NCI-H524 treated with DMSO at 0.1 percent for 48 hours (cell line): ENCODE measurements around the gene SENP7.
"Not testable (repeated sequence)": the region's sequence is repeated elsewhere in the genome, so short reads cannot be mapped to it uniquely, and the experiment has no call there.

Experiments used
- DNase-seq: peaks from one replicate; lab custom pipeline; 2025; lab: John Stamatoyannopoulos, UW

The SENP7 gene, protein sequence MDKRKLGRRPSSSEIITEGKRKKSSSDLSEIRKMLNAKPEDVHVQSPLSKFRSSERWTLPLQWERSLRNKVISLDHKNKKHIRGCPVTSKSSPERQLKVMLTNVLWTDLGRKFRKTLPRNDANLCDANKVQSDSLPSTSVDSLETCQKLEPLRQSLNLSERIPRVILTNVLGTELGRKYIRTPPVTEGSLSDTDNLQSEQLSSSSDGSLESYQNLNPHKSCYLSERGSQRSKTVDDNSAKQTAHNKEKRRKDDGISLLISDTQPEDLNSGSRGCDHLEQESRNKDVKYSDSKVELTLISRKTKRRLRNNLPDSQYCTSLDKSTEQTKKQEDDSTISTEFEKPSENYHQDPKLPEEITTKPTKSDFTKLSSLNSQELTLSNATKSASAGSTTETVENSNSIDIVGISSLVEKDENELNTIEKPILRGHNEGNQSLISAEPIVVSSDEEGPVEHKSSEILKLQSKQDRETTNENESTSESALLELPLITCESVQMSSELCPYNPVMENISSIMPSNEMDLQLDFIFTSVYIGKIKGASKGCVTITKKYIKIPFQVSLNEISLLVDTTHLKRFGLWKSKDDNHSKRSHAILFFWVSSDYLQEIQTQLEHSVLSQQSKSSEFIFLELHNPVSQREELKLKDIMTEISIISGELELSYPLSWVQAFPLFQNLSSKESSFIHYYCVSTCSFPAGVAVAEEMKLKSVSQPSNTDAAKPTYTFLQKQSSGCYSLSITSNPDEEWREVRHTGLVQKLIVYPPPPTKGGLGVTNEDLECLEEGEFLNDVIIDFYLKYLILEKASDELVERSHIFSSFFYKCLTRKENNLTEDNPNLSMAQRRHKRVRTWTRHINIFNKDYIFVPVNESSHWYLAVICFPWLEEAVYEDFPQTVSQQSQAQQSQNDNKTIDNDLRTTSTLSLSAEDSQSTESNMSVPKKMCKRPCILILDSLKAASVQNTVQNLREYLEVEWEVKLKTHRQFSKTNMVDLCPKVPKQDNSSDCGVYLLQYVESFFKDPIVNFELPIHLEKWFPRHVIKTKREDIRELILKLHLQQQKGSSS

DNA sequence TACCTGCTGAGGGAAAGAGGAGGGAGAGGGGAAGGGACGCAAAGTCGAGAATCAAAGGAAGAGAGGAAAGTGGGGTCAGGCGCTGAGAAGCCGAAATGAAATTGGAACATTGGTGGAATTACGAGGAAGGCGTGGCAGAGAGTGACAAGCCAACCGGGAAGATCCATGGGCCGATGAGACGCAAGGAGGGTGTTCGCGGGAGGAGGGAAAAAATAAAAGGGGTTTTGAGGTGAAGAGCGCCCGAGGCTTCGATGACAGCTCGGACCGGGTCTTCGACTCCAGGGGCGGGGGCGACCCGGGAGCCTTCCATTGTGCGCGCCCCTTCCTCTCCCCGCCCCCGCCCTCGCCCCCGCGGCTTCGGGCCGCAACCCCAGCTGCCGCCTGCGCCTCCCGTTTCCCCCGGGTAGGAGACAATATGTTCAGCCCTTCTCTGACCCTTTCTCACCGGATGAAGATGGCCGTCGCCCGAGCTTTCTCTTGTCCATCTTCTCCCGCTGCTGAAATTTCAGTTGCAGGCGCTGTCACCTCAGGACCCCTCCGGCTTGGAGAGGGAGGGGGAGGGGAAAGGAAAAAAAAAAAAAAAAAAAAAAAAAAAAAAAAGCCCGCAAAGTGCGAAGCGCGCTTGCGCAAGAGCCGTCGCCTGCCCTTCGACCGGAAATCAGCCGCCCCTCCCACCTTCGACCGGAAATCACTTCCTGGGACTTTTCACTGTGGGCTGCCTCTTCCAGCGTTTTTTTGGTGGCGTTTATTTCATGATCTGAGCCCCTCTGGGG lies at the start of gene SENP7:
Gene SENP7, minus strand, starts transcription at position 567 of the 773 bp plus-strand sequence. Its CDS starts 82 bp downstream, at position 485.
- peak; percentile 49 for DNase-seq

DNA sequence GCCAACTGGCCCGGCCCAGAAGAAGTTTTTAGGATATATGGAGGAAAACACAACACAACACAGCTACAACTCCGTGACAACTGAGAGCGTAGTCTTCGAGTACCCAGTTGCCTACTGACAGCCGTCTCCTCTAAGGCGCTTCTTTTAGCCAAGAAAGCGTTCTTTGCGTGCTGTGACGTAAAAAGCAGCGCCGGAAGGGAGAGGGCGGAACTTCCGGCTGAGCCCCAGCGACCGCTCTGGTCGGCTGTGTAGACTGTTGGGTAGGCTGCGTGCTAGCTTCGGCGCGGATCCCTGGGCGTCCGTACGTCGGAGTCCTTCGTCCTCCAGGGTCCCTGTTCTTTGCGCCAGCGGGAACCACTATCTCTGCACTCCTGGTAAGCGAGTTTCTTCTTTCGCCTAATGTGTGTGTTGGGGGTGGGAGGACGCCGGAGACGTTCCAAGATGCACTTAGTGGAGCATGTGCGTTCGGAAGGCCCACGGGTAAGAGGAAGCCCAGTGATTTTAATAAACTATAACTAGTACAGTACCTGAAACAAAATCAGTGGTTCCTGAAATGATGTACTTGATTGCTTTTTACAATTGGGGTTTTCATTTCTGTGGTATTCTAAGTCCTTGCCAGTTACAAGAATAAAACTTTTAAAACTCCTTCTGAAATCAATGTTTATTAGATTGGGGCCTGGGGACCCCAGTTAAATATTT lies 48.8 kb upstream of the SENP7 start, which contains the start of gene TRMT10C:
Gene TRMT10C, plus strand, starts transcription at position 239 of the 699 bp plus-strand sequence. CDS start 2,914 bp downstream, outside the sequence.
- DNase-seq, result peak; percentile 83

GRCh38 chr3:101556064-101556463 lies 43.1 kb upstream of the SENP7 start:
- DNase-seq, result no peak

GRCh38 chr3:101553381-101553780 lies 40.4 kb upstream of the SENP7 start:
- not testable (repeated sequence) for DNase-seq

DNA sequence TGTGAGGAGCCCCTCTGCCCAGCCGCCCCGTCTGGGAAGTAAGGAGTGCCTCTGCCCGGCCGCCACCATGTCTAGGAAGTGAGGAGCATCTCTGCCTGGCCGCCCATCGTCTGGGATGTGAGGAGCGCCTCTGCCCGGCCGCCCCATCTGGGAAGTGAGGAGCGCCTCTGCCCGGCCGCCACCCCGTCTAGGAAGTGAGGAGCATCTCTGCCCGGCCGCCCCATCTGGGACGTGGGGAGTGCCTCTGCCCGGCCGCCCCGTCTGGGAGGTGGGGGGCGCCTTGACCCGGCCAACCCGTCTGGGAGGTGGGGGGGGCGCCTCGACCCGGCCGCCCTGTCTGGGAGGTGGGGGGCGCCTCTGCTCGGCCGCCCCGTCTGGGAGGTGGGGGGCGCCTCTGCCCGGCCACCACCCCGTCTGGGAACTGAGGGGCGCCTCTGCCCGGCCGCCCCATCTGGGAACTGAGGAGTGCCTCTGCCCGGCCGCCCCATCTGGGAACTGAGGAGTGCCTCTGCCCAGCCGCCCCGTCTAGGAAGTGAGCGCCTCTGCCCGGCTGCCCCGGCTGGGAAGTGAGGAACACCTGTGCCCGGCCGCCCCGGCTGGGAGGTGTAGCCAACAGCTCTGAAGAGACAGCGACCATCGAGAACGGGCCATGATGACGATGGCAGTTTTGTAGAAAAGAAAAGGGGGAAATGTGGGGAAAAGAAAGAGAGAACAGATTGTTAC lies 38.5 kb upstream of the SENP7 start:
- not testable (repeated sequence) for DNase-seq

DNA sequence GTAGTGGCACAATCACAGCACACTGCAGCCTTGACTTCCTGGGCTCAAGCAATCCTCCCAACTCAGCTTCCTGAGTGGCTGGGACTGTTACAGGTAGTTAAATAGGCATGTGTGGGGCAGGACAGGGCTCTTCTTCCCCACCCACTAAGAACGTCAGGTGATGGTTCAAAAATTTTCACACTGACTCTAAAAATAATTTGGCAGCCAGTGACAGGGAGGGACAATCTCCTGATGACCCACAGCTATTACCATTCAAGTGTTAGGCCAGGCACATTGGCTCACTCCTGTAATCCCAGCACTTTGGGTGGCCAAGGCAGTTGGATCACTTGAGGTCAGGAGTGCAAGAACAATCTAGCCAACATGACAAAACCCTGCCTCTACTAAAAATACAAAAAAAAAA lies 36.5 kb upstream of the SENP7 start:
- DNase-seq, result no peak

DNA sequence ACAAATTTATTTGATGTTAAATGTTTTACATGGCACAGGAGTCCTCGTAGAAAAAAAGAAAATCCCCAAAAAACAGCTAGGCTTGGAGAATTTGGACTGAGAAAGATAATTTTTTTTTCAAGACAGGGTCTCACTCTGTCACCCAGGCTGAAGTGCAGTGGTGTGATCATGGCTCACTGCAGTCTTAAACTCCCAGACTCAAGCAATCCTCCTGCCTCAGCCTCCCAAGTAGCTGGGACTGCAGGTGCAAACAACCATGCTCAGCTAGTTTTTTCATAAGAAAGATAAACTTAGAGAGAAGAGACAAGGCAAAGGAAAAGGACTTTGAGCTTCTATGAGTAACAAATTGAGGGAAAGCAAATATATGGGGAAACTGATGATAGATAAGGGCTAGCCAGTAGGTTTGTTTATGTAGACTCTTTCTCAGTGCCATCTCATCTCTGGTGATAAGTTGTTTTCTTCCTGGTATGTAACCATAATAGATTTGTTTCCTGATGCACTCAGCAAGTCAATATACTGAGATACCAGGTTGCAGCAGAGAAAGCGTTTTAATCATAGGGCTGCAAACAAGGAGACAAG lies 35.6 kb upstream of the SENP7 start:
- no peak for DNase-seq

DNA sequence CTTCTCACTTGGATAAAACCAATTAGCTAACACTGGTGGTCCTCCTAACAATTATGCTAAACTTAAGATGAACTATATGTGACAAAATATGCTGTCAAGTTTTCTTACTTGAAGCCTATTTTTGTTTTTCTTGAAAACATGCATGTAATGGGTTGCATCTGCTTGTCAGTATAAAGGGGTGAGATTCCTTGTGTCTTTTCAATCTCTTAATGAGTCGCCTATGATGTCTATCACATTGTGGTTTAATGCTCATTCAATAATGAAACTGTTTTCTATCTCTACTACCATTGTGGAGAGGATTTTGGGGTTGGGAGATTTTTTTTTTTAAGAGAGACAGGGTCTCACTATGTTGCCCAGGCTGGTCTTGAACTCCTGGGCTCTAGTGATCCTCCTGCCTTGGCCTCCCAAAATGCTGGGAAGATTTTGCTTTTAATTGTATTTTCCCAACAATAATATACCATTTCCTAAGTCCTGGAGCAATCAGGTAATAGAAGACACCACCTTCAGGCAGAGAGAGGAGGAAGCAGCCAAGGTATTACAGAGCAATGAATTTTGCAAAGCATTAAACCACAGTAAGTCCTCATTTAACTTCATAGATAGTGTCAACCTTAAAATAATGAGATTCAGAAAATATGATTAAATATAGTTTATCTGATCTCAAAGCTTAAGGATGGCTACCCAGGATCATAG lies 31.3 kb upstream of the SENP7 start:
- DNase-seq, result no peak

- no peak for DNase-seq
These were observed 29.9 kb upstream of the SENP7 start for GRCh38 chr3:101542957-101543356.

DNA sequence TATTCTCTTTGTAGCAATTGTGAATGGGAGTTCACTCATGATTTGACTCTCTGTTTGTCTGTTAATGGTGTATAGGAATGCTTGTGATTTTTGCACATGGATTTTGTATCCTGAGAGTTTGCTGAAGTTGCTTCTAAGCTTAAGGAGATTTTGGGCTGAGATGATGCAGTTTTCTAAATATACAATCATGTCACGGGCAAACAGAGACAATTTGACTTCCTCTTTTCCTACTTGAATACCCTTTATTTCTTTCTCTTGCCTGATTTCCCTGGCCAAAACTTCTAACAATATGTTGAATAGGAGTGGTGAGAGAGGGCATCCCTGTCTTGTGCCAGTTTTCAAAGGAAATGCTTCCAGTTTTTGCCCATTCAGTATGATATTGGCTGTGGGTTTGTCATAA lies 23.9 kb upstream of the SENP7 start:
- DNase-seq, result not testable (repeated sequence)

DNA sequence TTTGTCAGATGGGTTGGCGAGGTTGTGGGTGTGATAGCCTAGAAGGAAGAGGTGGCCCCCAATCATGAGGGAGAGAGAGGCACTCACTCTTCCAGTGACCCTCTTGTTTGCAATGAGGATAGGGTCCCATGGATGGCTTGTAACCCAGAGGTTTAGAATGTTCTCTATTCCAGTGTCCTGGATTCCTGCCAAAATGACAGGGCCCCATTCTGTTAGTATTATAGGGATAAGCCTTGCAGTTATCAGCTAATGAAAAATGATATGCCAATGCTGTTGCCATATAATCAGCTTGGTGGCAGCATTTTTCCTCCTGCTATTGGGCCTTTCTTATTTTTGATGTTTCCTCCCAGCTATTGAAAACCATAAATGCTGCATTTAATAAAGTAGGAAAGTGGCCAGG lies 23.3 kb upstream of the SENP7 start:
- no peak for DNase-seq

GRCh38 chr3:101535221-101535620 lies 22.2 kb upstream of the SENP7 start:
- no peak for DNase-seq

GRCh38 chr3:101533603-101533968 lies 20.6 kb upstream of the SENP7 start:
- no peak for DNase-seq

GRCh38 chr3:101532783-101533602 lies 20.0 kb upstream of the SENP7 start:
- no peak for DNase-seq

DNA sequence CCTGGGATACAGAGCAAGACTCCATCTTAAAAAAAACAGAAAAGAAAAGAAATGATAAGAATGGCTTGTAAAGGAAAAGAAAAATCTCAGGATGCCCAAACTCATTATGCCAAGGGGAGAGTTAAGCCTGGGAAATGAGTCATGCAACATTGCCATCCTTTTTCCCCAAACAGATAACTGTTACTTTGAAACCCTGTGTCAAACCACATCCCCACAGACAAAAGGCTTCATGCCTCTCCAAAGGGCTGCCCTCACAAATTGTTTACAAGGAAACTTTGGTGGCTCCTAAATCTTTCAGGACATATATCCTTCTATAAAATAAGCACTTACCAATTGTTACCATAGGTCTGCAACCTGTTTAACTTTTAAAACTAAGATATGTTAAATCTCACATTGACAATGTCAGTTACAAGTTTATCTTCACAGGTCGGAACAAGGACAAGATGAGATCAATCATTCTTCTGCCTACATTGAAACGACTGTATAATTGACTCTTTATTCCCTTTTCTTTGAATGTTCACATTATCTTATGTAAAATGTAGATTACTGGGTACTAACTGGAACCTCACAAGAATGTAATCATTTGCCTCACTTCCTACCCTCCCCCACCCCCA lies 18.6 kb upstream of the SENP7 start:
- DNase-seq, result no peak

GRCh38 chr3:101530686-101531047 lies 17.7 kb upstream of the SENP7 start:
- no peak for DNase-seq

DNA sequence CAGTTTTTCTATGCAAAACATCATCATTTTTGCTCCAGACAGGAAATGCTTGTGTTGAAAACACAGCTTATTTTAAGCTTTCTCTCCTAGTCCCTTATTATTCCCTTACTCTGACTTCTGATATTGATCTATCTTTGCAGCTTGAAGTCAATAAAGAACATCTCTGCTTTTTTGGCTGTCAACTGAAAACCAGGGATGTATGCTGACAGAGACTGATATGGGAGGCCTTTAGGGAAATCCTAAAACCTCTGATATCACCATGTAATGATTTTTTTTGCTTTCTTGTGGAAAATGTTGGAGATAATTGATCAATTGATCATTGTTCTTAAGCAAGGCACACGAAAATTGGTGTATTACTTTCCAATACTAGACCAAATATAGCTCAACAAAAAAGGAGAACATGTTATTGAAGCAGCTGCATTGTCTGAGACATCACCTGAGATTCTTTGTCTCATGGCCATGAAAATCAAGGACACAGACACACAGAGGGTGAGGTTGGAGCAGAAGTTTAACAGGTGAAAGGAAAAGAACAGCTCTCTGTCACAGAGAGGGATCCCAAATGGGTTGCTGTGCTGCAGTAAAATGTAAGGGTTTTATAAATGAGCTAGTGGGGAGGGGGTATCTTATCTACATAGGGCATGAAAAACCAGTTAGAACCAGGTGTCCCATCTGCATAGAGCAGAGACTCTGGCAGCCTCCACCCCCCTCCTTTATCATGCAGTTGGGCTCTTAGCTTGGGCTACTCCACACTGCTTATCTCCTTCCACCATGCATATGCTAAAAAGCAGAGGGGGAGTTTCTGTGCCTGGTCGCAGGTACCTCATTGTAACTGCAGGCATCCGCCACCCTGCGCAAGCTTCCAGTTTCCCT lies 17.0 kb upstream of the SENP7 start:
- no peak for DNase-seq
